IMR-90 (cell line): ENCODE results near the gene SDS. TPM values are rescaled to one million over a fixed set of nuclear protein-coding genes. Genes with fewer than 3 reads are reported as not detected.

ENCODE experiments used
- ATAC-seq: fragments of 200-7000 bp; cut with Tn5 transposase; 2 replicates; pipeline ENCODE4 v1.9.1; 2020; ENCODE audit warnings: low read depth, mild to moderate bottlenecking, moderate library complexity
- BruUV-seq: library from RNA; stranded (reverse); fragments of 400-500 nt; replicated peaks from 2 replicates; lab custom pipeline; 2021; lab: Mats Ljungman, UMichigan
- CTCF ChIA-PET: fragments of 300-600 bp; formaldehyde crosslinking; extraction: SDS; loops from one replicate; lab custom pipeline; 2021; ENCODE audit warnings: antibody characterized with exemption; lab: Yijun Ruan, JAX
- POLR2A ChIA-PET: fragments of 300-600 bp; sonication (Branson Sonifier 250); formaldehyde crosslinking; loops from one replicate; lab custom pipeline; 2022; ENCODE audit warnings: antibody characterized with exemption; ENCODE audit not compliant: unreplicated experiment; lab: Charles Lee
- DNase-seq: peaks from one replicate; pipeline ENCODE4 v3.0.0; 2013
- H2AFZ ChIP-seq: replicated peaks from 2 replicates; pipeline ENCODE3; 2013; ENCODE audit warnings: low read length, mild to moderate bottlenecking; ENCODE audit not compliant: poor library complexity
- H2AK5ac ChIP-seq: 2 replicates; pipeline ENCODE4 v1.6.1; 2013; ENCODE audit warnings: low read depth, low read length, inconsistent platforms
- H2AK9ac ChIP-seq: replicated peaks from 2 replicates; pipeline ENCODE3; 2013; ENCODE audit warnings: mild to moderate bottlenecking, low read depth, low read length, moderate library complexity; ENCODE audit not compliant: poor library complexity
- H2BK120ac ChIP-seq: 2 replicates; pipeline ENCODE4 v1.6.1; 2013; ENCODE audit warnings: low read depth, low read length, inconsistent platforms
- H2BK15ac ChIP-seq: 3 replicates; pipeline ENCODE4 v1.6.1; 2013; ENCODE audit warnings: low read depth, low read length, inconsistent platforms
- H2BK20ac ChIP-seq: 2 replicates; pipeline ENCODE4 v1.6.1; 2013; ENCODE audit warnings: low read depth, mild to moderate bottlenecking, inconsistent platforms, low read length, moderate library complexity
- H2BK5ac ChIP-seq: 2 replicates; pipeline ENCODE4 v1.6.1; 2013; ENCODE audit warnings: mild to moderate bottlenecking, low read depth, low read length, inconsistent platforms; ENCODE audit not compliant: poor library complexity, severe bottlenecking
- H3K14ac ChIP-seq: replicated peaks from 2 replicates; pipeline ENCODE4 v1.6.1; 2013; ENCODE audit warnings: low read depth, low read length, inconsistent platforms
- H3K18ac ChIP-seq: 2 replicates; pipeline ENCODE4 v1.6.1; 2013; ENCODE audit warnings: low read depth, low read length, control low read depth
- H3K23ac ChIP-seq: 2 replicates; pipeline ENCODE4 v1.6.1; 2013; ENCODE audit warnings: low read depth, low read length, inconsistent platforms
- H3K27ac ChIP-seq: 2 replicates; pipeline ENCODE4 v1.5.1; 2013; ENCODE audit warnings: mild to moderate bottlenecking, control low read depth, low read length; ENCODE audit not compliant: insufficient read depth
- H3K27me3 ChIP-seq: 2 replicates; pipeline ENCODE4 v1.6.1; 2013; ENCODE audit warnings: low read length; ENCODE audit not compliant: control insufficient read depth, insufficient read depth
- H3K36me3 ChIP-seq: 2 replicates; pipeline ENCODE4 v1.6.1; 2013; ENCODE audit warnings: low read length, mixed read lengths; ENCODE audit not compliant: control insufficient read depth, insufficient read depth
- H3K4ac ChIP-seq: 2 replicates; pipeline ENCODE4 v1.6.1; 2013; ENCODE audit warnings: low read depth, low read length, inconsistent platforms
- H3K4me1 ChIP-seq: 2 replicates; pipeline ENCODE4 v1.6.1; 2013; ENCODE audit warnings: low read length, mixed read lengths; ENCODE audit not compliant: control insufficient read depth, insufficient read depth
- H3K4me2 ChIP-seq: 2 replicates; pipeline ENCODE4 v1.6.1; 2013; ENCODE audit warnings: low read depth, mild to moderate bottlenecking, control low read depth, low read length, moderate library complexity
- H3K4me3 ChIP-seq: 2 replicates; pipeline ENCODE4 v1.5.1; 2013; ENCODE audit warnings: low read depth, mild to moderate bottlenecking, control low read depth, low read length, moderate library complexity; ENCODE audit not compliant: insufficient read depth
- H3K56ac ChIP-seq: 2 replicates; pipeline ENCODE4 v1.6.1; 2013; ENCODE audit warnings: low read length, inconsistent platforms; ENCODE audit not compliant: insufficient read depth; ENCODE audit errors: extremely low read depth
- H3K79me1 ChIP-seq, 2 experiments: 2 replicates each; pipeline ENCODE4 v1.6.1; 2013; ENCODE audit warnings: low read length in 2 of 2, inconsistent platforms in 1 of 2, low read depth in 1 of 2
- H3K9ac ChIP-seq: 2 replicates; pipeline ENCODE4 v1.6.1; 2013; ENCODE audit warnings: low read depth, low read length, control low read depth
- H3K9me1 ChIP-seq: 2 replicates; pipeline ENCODE4 v1.6.1; 2013; ENCODE audit warnings: low read length, inconsistent platforms; ENCODE audit not compliant: insufficient read depth
- H3K9me3 ChIP-seq: 2 replicates; pipeline ENCODE4 v1.6.1; 2013; ENCODE audit warnings: low read length; ENCODE audit not compliant: control insufficient read depth, insufficient read depth
- H4K20me1 ChIP-seq: 2 replicates; pipeline ENCODE4 v1.6.1; 2013; ENCODE audit warnings: low read length, inconsistent platforms; ENCODE audit not compliant: insufficient read depth
- H4K5ac ChIP-seq: 2 replicates; pipeline ENCODE4 v1.6.1; 2013; ENCODE audit warnings: mild to moderate bottlenecking, low read depth, low read length, control low read depth
- H4K8ac ChIP-seq, 2 experiments: 2 replicates each; pipeline ENCODE4 v1.6.1; 2013; ENCODE audit warnings: low read depth in 2 of 2, low read length in 2 of 2, control low read depth in 1 of 2, inconsistent platforms in 1 of 2
- H4K91ac ChIP-seq: 2 replicates; pipeline ENCODE4 v1.6.1; 2013; ENCODE audit warnings: low read depth, low read length, inconsistent platforms; ENCODE audit not compliant: insufficient read depth
- BHLHE40 ChIP-seq: fragments of 150-350 bp; IDR thresholded peaks from 2 replicates; pipeline ENCODE4 v1.6.1; 2016; ENCODE audit warnings: mild to moderate bottlenecking, low read depth, low read length
- CEBPB ChIP-seq: IDR thresholded peaks from 2 replicates; pipeline ENCODE4 v1.6.1; 2012; ENCODE audit warnings: low read depth, low read length, improper control_type of control experiment
- CHD1 ChIP-seq: IDR thresholded peaks from 2 replicates; pipeline ENCODE4 v1.6.1; 2012; ENCODE audit warnings: low read depth, low read length, improper control_type of control experiment
- FOS ChIP-seq: fragments of 150-350 bp; IDR thresholded peaks from 2 replicates; pipeline ENCODE4 v1.6.1; 2016; ENCODE audit warnings: low read depth, low read length
- MAFK ChIP-seq: IDR thresholded peaks from 2 replicates; pipeline ENCODE4 v1.6.1; 2012; ENCODE audit warnings: low read depth, low read length, improper control_type of control experiment
- MXI1 ChIP-seq: IDR thresholded peaks from 2 replicates; pipeline ENCODE4 v1.6.1; 2012; ENCODE audit warnings: low read depth, mild to moderate bottlenecking, low read length, moderate library complexity, borderline replicate concordance
- POLR2A ChIP-seq: IDR thresholded peaks from 2 replicates; pipeline ENCODE4 v1.6.1; 2012; ENCODE audit warnings: mild to moderate bottlenecking, low read depth, low read length
- RAD21 ChIP-seq: IDR thresholded peaks from 2 replicates; pipeline ENCODE4 v1.6.1; 2012; ENCODE audit warnings: low read length, improper control_type of control experiment
- RCOR1 ChIP-seq: IDR thresholded peaks from 2 replicates; pipeline ENCODE4 v1.6.1; 2012; ENCODE audit warnings: mild to moderate bottlenecking, low read length, improper control_type of control experiment; ENCODE audit not compliant: insufficient replicate concordance
- RFX5 ChIP-seq: IDR thresholded peaks from 2 replicates; pipeline ENCODE4 v1.8.0; 2012; ENCODE audit warnings: low read depth, mild to moderate bottlenecking, low read length, moderate library complexity
- SMC3 ChIP-seq: fragments of 150-350 bp; IDR thresholded peaks from 2 replicates; pipeline ENCODE4 v1.6.1; 2016; ENCODE audit warnings: low read depth, mild to moderate bottlenecking, antibody characterized with exemption, low read length, moderate library complexity
- WGBS, 2 experiments: methylation state at CpG; one replicate each; pipeline versions ENCODE4 v1.1.5 to v1.1.7; 2013; ENCODE audit warnings: missing lambda C conversion rate in 2 of 2; ENCODE audit not compliant: insufficient read length in 1 of 2; ENCODE audit errors: extremely low coverage in 2 of 2; 5-methylcytosine and 5-hydroxymethylcytosine counted together
- dilution Hi-C: fragments of 300-500 bp; cut with HindIII; formaldehyde crosslinking; loops from one replicate; pipeline ENCODE4 v1.14.3; 2018; ENCODE audit warnings: low sequenced_read_pairs; ENCODE audit not compliant: unreplicated experiment
- in situ Hi-C: fragments of 300-500 bp; cut with MboI; formaldehyde crosslinking; loops from 3 replicates; pipeline ENCODE4 v1.14.3; 2019; ENCODE audit warnings: low sequenced_read_pairs, inconsistent platforms, mixed read lengths
- intact Hi-C: fragments of 100-400 bp; cut with micrococcal nuclease; formaldehyde crosslinking; loops from 2 replicates; pipeline ENCODE4 v1.10.0; 2022
- polyA plus RNA-seq, 3 experiments: library from polyadenylated mRNA; depleted of rRNA; stranded (reverse); fragments of >200 nt; gene quantifications; 2 replicates each; pipeline ENCODE4 v1.2.3, GENCODE V29; 2012; ENCODE audit warnings: low replicate concordance in 1 of 3
- total RNA-seq: library from RNA; depleted of rRNA; stranded (reverse); fragments of >200 nt; gene quantifications from 2 replicates; pipeline ENCODE4 v1.2.3, GENCODE V29; 2012
- TF ChIP-seq, protein P1 (sequence below): fragments of 150-350 bp; IDR thresholded peaks from 2 replicates; pipeline ENCODE4 v1.6.1; 2017; ENCODE audit warnings: mild to moderate bottlenecking, antibody characterized with exemption, low read length, low read depth
- TF ChIP-seq, protein P2 (sequence below): conservative IDR thresholded peaks from 2 replicates; pipeline ENCODE4 v1.5.1; 2012; ENCODE audit warnings: mild to moderate bottlenecking, low read depth, low read length, improper control_type of control experiment
- TF ChIP-seq, protein P3 (sequence below): fragments of 150-350 bp; IDR thresholded peaks from 2 replicates; pipeline ENCODE4 v1.6.1; 2016; ENCODE audit warnings: low read depth, mild to moderate bottlenecking, low read length, moderate library complexity, borderline replicate concordance

The SDS gene
- total and polyA plus RNA-seq, 2 of the 4 experiments (the other 2 are of a cell fraction), result not detected

GRCh38 chr12:113359133-113359938 lies 44.4 kb downstream of the SDS start:
- Histone ChIP-seq H3K36me3 (no peaks in the 10 kb centered on the region; the same call in 1 of the 2 replicates), H4K5ac (no peak overlapping the region), H4K20me1 (peaks cover 10% of the 10 kb centered on the region), H2AFZ (peak overlapping the region; percentile 97), H2BK5ac (no peak overlapping the region), H3K4ac (peak overlapping the region; percentile 19; the same call in 1 of the 2 replicates), H3K9me1 (peaks cover 9% of the 10 kb centered on the region), H3K79me1 (peaks cover 9 to 36% of the 10 kb centered on the region in 2 experiments; a peak in 3 of 4 replicates), H2BK15ac (no peak overlapping the region), H2BK120ac (no peak overlapping the region), H3K18ac (no peak overlapping the region), H3K56ac (no peak overlapping the region), H3K4me1 (peaks cover 9% of the 10 kb centered on the region), H3K9ac (peak overlapping the region; percentile 69), H4K8ac (peak overlapping the region in 1 of 2 experiments; percentile 56; a peak in 1 of 4 replicates), H3K14ac (peak overlapping the region; percentile 72; the same call in 1 of the 2 replicates), H3K23ac (peak overlapping the region; percentile 87; the same call in 1 of the 2 replicates), H2BK20ac (no peak overlapping the region), H2AK5ac (peak overlapping the region; percentile 20; the same call in 1 of the 2 replicates), H2AK9ac (peak overlapping the region; percentile 92), H3K27me3 (no peaks in the 10 kb centered on the region), H3K27ac (no peak overlapping the region; the same call in 1 of the 2 replicates), H3K4me2 (peak overlapping the region; percentile 92), H3K9me3 (no peaks in the 10 kb centered on the region), H3K4me3 (peak overlapping the region; percentile 80), H4K91ac (peak overlapping the region; percentile 6)
- ATAC-seq, result no peak
- ChIA-PET CTCF (interaction anchor here (0.6 kb wide), 1 partner anchor 162 kb away, joined by 3 read pairs; no protein-coding TSS in a partner anchor), POLR2A (no interaction called here)
- in situ Hi-C loops, result no loop called here
- BruUV-seq, result no TSS peak
- dilution Hi-C loops, result no loop called here
- WGBS, 2 experiments, result 0% methylated on average over 2 of the region's 11 CpGs; no CpG with 5 or more reads in 1 of the 2 experiments
- DNase-seq, result peak; percentile 14
- intact Hi-C loops, result loop anchor here (10.0 kb wide), 1 partner anchor 165 kb away; no protein-coding TSS in a partner anchor
- TF ChIP-seq BHLHE40 (no peak), RFX5 (no peak), CHD1 (no peak), MXI1 (no peak), CEBPB (no peak), SMC3 (no peak), MAFK (no peak), FOS (no peak), POLR2A (no peak), RCOR1 (no peak), RAD21 (no peak)
- TF ChIP-seq, protein P1, sequence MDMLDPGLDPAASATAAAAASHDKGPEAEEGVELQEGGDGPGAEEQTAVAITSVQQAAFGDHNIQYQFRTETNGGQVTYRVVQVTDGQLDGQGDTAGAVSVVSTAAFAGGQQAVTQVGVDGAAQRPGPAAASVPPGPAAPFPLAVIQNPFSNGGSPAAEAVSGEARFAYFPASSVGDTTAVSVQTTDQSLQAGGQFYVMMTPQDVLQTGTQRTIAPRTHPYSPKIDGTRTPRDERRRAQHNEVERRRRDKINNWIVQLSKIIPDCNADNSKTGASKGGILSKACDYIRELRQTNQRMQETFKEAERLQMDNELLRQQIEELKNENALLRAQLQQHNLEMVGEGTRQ, result no peak
- TF ChIP-seq, protein P2, sequence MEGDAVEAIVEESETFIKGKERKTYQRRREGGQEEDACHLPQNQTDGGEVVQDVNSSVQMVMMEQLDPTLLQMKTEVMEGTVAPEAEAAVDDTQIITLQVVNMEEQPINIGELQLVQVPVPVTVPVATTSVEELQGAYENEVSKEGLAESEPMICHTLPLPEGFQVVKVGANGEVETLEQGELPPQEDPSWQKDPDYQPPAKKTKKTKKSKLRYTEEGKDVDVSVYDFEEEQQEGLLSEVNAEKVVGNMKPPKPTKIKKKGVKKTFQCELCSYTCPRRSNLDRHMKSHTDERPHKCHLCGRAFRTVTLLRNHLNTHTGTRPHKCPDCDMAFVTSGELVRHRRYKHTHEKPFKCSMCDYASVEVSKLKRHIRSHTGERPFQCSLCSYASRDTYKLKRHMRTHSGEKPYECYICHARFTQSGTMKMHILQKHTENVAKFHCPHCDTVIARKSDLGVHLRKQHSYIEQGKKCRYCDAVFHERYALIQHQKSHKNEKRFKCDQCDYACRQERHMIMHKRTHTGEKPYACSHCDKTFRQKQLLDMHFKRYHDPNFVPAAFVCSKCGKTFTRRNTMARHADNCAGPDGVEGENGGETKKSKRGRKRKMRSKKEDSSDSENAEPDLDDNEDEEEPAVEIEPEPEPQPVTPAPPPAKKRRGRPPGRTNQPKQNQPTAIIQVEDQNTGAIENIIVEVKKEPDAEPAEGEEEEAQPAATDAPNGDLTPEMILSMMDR, result no peak
- TF ChIP-seq, protein P3, sequence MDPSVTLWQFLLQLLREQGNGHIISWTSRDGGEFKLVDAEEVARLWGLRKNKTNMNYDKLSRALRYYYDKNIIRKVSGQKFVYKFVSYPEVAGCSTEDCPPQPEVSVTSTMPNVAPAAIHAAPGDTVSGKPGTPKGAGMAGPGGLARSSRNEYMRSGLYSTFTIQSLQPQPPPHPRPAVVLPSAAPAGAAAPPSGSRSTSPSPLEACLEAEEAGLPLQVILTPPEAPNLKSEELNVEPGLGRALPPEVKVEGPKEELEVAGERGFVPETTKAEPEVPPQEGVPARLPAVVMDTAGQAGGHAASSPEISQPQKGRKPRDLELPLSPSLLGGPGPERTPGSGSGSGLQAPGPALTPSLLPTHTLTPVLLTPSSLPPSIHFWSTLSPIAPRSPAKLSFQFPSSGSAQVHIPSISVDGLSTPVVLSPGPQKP, result no peak
